Activated CD8-positive, alpha-beta T cell treated with anti-CD3 and anti-CD28 coated beads for 36 hours (primary cell): ENCODE results near the gene TRMT11. TPM values are rescaled to one million over a fixed set of nuclear protein-coding genes. Genes with fewer than 3 reads are reported as not detected.
"Not testable (repeated sequence)": the region's sequence is repeated elsewhere in the genome, so short reads cannot be mapped to it uniquely, and the experiment has no call there.

Source experiments
- ATAC-seq: fragments of 200-7000 bp; cut with Tn5 transposase; one replicate; pipeline ENCODE4 v1.10.0; 2021; ENCODE audit warnings: mild to moderate bottlenecking, moderate library complexity
- CTCF ChIA-PET: fragments of 350-600 bp; sonication (Branson Sonifier 250); formaldehyde crosslinking; loops from one replicate; lab custom pipeline; 2021; ENCODE audit warnings: antibody characterized with exemption; lab: Charles Lee
- POLR2A ChIA-PET: fragments of 350-600 bp; sonication (Branson Sonifier 250); formaldehyde crosslinking; loops from one replicate; lab custom pipeline; 2021; ENCODE audit warnings: antibody characterized with exemption; lab: Charles Lee
- DNase-seq: peaks from one replicate; pipeline ENCODE4 v3.0.0-alpha.2; 2020
- H3K27ac Mint-ChIP-seq: one replicate; pipeline ENCODE4 v1.8.0; 2021; ENCODE audit warnings: mild to moderate bottlenecking, mixed read lengths
- H3K27me3 Mint-ChIP-seq: one replicate; pipeline ENCODE4 v1.8.0; 2021; ENCODE audit warnings: mixed read lengths
- H3K36me3 Mint-ChIP-seq: one replicate; pipeline ENCODE4 v1.8.0; 2021; ENCODE audit warnings: low read depth, mixed read lengths
- H3K4me1 Mint-ChIP-seq: one replicate; pipeline ENCODE4 v1.8.0; 2021; ENCODE audit warnings: low read depth, mixed read lengths
- H3K4me3 Mint-ChIP-seq: one replicate; pipeline ENCODE4 v1.8.0; 2021; ENCODE audit warnings: mild to moderate bottlenecking, moderate library complexity, mixed read lengths
- H3K9me3 Mint-ChIP-seq: one replicate; pipeline ENCODE4 v1.8.0; 2021; ENCODE audit warnings: mixed read lengths
- CTCF ChIP-seq: fragments of 200-600 bp; IDR thresholded peaks from one replicate; pipeline ENCODE4 v1.8.0; 2022; ENCODE audit warnings: antibody characterized with exemption, mild to moderate bottlenecking
- intact Hi-C: fragments of 100-400 bp; cut with micrococcal nuclease; formaldehyde crosslinking; loops from one replicate; pipeline ENCODE4 v1.10.0; 2022
- total RNA-seq, 2 experiments: library from RNA; stranded (reverse); gene quantifications; one replicate each; pipeline ENCODE4 v1.2.3, GENCODE V29; 2021

The TRMT11 gene
- total RNA-seq, 2 experiments from 2014 or later, result 41.5 to 49.1 TPM

DNA sequence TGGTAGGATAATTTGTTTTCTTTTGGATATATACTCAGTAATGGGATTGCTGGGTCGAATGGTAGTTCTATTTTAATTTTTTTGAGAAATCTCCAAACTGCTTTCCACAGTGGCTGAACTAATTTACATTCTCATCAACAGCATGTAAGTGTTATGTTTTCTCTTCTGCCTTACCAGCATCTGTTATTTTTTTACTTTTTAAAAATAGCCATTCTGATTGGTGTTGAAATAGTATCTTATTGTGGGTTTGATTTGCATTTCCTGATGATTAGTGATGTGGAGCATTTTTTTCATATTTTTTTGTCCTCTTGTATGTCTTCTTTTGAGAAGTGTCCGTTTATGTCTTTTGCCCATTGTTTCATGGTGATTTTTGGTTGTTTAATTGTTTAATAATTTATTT lies 17.8 kb upstream of the TRMT11 start:
- peaks cover 18% of the 10 kb centered on the region for H3K36me3 Mint-ChIP-seq
- H3K27ac Mint-ChIP-seq, result no peak overlapping the region
- DNase-seq, result no peak
- ATAC-seq, result no peak
- no peaks in the 10 kb centered on the region for H3K27me3 Mint-ChIP-seq
- TF ChIP-seq CTCF, result no peak
- ChIA-PET POLR2A (interaction anchor here (1.9 kb wide), 1 partner anchor 18 kb away, joined by 7 read pairs; the partner anchor contains the start of gene TRMT11), CTCF (interaction anchor here (1.0 to 1.8 kb wide), 2 partner anchors 12 to 61 kb away, joined by 3 to 9 read pairs; partner anchors contain the start of gene HINT3)
- H3K4me1 Mint-ChIP-seq, result peaks cover 26% of the 10 kb centered on the region
- H3K9me3 Mint-ChIP-seq, result no peaks in the 10 kb centered on the region
- no peak overlapping the region for H3K4me3 Mint-ChIP-seq
- intact Hi-C loops, result no loop called here

DNA sequence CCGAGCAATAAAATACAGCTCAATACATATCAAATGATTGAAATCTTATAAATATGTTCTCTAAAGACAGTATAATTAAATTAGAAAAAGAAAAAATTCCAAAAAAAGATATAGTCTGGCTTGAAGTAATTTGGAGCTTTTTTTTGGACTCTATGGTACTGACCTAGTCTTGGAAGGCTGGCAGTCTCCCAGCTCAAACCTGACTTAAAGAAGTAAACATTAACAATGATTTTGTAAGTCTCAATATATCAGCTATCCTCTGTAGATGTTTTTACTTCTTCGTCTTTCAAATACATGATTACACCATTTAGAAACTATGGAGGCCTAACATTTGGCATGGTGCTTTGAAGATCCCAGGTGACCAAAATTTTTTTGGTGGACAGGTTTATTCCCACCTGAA lies 15.6 kb upstream of the TRMT11 start:
- Mint-ChIP-seq H3K4me3 (no peak overlapping the region), H3K4me1 (peaks cover 25% of the 10 kb centered on the region), H3K36me3 (peaks cover 21% of the 10 kb centered on the region), H3K27me3 (no peaks in the 10 kb centered on the region), H3K27ac (no peak overlapping the region), H3K9me3 (no peaks in the 10 kb centered on the region)
- ChIA-PET POLR2A (no interaction called here), CTCF (interaction anchor here (0.6 to 3.1 kb wide), 9 partner anchors 9 to 660 kb away, joined by 3 to 32 read pairs (median 5); partner anchors contain the start of genes HINT3 and TRMT11)
- DNase-seq, result no peak
- TF ChIP-seq CTCF, result no peak
- intact Hi-C loops, result loop anchor here (5.0 to 10.0 kb wide), 2 partner anchors 188 to 656 kb away; no protein-coding TSS in a partner anchor
- ATAC-seq, result no peak

DNA sequence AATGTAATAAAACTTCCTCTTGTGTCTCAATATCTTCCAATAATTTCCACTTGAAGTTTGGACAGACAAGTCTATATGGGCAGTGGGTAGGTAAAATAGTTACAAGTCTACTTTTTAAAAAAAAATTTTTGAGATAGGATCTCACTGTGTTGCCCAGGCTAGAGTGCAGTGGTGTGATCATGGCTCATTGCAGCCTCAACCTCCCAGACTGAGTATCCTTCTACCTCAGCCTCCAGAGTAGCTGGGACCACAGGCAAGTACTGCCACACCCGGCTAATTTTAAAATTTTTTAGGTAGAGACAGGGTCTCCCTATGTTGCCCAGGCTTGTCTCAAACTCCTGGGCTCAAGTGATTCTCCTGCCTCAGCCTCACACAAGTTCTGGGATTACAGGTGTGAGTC lies 13.9 kb upstream of the TRMT11 start:
- ATAC-seq, H3K27me3 Mint-ChIP-seq, H3K4me3 Mint-ChIP-seq, H3K9me3 Mint-ChIP-seq, POLR2A ChIA-PET, DNase-seq: not testable (repeated sequence)
- Mint-ChIP-seq H3K4me1 (peaks cover 21% of the 10 kb centered on the region), H3K27ac (peak overlapping the region; percentile 5), H3K36me3 (peaks cover 17% of the 10 kb centered on the region)
- intact Hi-C loops, result loop anchor here (5.0 to 10.0 kb wide), 2 partner anchors 190 to 658 kb away; no protein-coding TSS in a partner anchor
- CTCF ChIA-PET, result interaction anchor here (2.6 kb wide), 1 partner anchor 66 kb away, joined by 13 read pairs; no protein-coding TSS in a partner anchor

DNA sequence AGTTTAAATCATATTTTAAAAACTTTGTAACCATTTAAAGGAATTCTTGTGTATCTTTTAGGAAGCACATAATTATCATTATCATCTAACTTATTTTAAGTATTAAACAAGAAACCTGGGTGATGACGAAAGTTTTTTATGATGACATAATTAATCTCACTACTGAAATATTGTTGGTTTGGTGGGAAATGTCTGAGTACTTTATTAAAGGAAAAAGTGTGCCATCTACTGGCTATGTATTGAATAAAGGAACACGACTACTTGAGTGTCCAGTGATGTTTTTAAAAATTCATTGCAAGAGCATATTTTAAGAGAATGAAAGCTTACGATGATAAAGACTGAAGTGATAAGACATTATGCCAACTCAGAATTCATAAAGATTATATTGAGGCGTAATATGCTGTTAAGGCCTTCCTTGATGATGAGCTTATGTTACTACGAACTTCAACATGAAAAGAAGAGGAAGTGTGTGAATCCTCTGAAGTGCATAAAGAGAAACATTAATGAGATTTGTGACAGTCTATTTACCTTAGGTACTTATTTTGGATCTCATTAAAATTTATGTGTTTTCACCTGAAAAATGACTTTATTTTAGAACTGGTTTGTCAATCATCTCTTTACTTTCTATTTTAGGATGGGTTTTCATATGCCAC lies 12.0 kb upstream of the TRMT11 start:
- Mint-ChIP-seq H3K4me3 (no peak overlapping the region), H3K27me3 (no peaks in the 10 kb centered on the region), H3K4me1 (peaks cover 9% of the 10 kb centered on the region), H3K27ac (peak overlapping the region; percentile 55), H3K9me3 (no peaks in the 10 kb centered on the region), H3K36me3 (peaks cover 5% of the 10 kb centered on the region)
- DNase-seq (no peak), ATAC-seq (peak; percentile 87)
- POLR2A ChIA-PET, result interaction anchor here (1.0 to 1.8 kb wide), 3 partner anchors 12 to 193 kb away, joined by 4 to 8 read pairs (median 4); partner anchors contain the start of genes NCOA7 and TRMT11
- TF ChIP-seq CTCF, result peak; percentile 52
- CTCF ChIA-PET, result interaction anchor here (0.7 to 3.6 kb wide), 33 partner anchors 8 to 662 kb away, joined by 3 to 48 read pairs (median 5); partner anchors contain the start of genes HINT3, NCOA7 and TRMT11
- intact Hi-C loops, result loop anchor here (5.0 to 10.0 kb wide), 2 partner anchors 192 to 660 kb away; no protein-coding TSS in a partner anchor

DNA sequence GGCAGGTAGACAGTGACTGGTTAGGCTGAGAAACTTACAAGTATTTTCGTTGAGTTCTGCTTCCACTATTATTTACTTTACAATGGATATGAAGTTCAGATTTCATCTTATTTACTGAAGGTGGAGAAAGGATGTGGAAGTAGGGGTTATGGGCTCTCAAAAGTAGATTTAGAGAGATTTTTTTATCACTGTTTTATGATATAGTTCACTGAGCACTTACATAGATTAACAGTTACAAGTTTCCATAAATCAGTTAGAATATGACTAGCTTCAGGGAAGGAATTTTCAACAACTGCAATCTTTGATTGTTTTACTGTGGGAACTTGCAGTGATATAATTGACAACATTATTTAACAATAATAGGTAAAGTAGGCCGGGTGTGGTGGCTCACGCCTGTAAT lies 7.2 kb upstream of the TRMT11 start:
- DNase-seq (no peak), ATAC-seq (no peak)
- Mint-ChIP-seq H3K36me3 (peaks cover 3% of the 10 kb centered on the region), H3K27ac (no peak overlapping the region), H3K4me1 (peaks cover 4% of the 10 kb centered on the region), H3K27me3 (no peaks in the 10 kb centered on the region), H3K4me3 (no peak overlapping the region), H3K9me3 (no peaks in the 10 kb centered on the region)
- CTCF ChIA-PET, result no interaction called here
- TF ChIP-seq CTCF, result no peak
- POLR2A ChIA-PET, result interaction anchor here (1.2 kb wide), 1 partner anchor 19 kb away, joined by 3 read pairs; no protein-coding TSS in a partner anchor
- intact Hi-C loops, result loop anchor here (10.0 kb wide), 1 partner anchor 664 kb away; no protein-coding TSS in a partner anchor
